ENCODE data around the gene ZFYVE28.

DNA sequence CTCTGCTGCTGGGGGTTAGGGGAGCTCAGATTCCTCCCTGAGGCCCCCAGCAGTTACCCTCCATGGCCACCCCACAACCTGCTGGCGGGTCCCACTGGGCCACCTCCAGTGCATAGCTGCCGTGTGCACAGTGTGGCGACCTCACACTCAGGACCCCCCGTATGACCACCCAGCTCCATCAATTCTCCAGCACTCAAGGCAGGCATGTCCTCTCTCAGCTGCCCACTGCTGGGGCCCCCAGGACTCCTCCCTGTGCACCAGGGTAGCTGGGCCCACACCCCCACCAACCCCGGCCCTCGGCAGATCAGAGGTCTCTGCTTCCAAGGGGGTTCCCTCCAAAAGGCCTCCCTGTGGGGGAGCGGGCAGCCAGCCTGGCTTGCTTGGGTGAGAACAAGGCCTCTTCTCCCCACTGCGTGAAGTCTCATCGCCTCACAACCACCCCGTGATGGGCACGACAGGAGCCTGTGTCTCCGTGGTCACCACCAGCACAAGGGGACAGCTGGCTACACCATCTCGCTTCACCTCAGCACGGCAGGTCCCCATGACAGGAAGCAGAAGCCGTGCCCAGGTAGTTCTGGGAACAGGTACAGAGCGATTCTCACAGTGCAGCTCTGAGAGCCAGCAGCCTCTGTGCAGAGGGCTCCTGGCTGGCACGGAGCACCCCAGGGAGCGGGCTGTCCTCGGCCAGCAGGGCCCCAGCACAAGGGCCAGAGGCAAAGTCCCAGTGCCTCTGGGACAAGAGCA lies 171.9 kb downstream of the ZFYVE28 start:
- TF ChIP-seq, protein P1, sequence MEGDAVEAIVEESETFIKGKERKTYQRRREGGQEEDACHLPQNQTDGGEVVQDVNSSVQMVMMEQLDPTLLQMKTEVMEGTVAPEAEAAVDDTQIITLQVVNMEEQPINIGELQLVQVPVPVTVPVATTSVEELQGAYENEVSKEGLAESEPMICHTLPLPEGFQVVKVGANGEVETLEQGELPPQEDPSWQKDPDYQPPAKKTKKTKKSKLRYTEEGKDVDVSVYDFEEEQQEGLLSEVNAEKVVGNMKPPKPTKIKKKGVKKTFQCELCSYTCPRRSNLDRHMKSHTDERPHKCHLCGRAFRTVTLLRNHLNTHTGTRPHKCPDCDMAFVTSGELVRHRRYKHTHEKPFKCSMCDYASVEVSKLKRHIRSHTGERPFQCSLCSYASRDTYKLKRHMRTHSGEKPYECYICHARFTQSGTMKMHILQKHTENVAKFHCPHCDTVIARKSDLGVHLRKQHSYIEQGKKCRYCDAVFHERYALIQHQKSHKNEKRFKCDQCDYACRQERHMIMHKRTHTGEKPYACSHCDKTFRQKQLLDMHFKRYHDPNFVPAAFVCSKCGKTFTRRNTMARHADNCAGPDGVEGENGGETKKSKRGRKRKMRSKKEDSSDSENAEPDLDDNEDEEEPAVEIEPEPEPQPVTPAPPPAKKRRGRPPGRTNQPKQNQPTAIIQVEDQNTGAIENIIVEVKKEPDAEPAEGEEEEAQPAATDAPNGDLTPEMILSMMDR (IDR thresholded peaks at IDR 0.05) = no peak
- TF ChIP-seq EZH2phosphoT487 (IDR thresholded peaks at IDR 0.05; ENCODE audit: borderline replicate concordance, low read depth) (no peak), FOXM1 (IDR thresholded peaks at IDR 0.05; ENCODE audit: low read depth) (no peak), RAD21 (IDR thresholded peaks at IDR 0.05; ENCODE audit: low read length) (no peak)

Measured in SK-N-SH (cell line).